GM19397 (cell line): Measurements from ENCODE around the gene BANP.
"Not testable (repeated sequence)": the region's sequence is repeated elsewhere in the genome, so short reads cannot be mapped to it uniquely, and the experiment has no call there.

ENCODE experiments used
- ATAC-seq: cut with Tn5 transposase; IDR thresholded peaks from one replicate; pipeline ENCODE4 v1.9.1; 2021; ENCODE audit warnings: mild to moderate bottlenecking, moderate library complexity; ENCODE audit not compliant: unreplicated experiment

Gene BANP

DNA sequence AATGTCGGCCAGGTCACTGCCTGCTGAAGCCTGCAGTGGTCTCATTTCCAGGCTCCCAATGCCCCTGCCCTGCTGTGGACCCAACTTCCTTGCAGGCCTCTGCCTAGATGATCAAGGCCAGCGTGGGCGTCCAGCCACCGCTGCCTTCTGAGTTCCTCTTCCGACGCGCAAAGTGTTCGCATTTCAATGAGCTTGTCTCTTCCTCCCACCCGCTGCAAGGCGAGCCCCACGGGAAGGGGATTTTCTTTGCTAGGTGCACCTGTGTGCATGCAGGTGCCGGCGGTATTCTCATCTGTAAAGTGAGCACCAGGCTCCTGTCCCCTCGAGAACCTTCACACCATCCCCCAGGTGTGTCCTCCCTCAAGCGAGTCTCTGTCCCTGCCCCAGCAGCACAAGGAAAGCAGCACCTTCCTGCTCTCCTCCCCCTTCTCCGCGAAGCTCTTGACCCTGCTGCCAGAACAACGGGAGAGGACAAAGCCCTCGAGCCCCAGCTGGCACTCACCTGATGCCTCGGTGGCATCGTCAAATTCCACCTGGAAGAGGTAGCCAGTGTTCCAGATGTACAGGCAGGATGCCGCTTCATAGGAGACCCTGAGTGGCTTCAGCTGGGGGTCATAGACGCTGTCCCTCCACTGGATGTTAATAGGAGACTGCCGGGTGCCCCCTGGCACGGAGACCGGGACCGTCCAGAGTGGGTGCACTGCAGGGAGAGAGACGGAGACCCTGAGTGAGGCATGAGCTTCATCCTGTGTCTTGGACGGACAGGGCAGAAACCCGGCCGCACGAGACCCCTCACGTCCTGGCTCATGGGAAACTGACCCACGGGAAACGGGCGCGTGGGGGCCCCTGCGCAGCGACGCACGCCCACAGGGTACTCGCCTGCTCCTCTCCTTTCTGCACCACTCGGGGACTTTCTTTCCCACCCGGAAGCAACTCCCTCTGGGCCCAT is 24.7 kb upstream of the BANP start:
- ATAC-seq, result no peak

DNA sequence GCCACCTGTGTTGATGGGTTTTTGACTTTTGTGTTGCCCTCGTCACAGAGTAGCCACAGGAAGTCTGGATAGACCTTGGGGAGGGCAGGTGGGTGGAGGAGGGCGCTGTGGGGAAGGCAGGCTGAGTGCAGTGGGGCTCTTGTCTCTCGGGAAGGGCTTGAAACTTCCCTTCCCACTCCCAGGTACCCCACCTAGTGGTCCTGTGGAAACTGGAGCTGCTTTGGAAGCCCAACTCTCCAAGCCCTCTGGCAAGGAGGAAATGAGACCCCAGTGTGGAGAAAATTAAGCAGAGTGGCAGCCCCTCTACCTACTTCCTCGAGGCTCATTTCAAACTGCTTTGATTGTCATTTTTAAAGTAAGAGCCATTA is 24.1 kb upstream of the BANP start:
- no peak for ATAC-seq

GRCh38 chr16:87929986-87930385 is 21.2 kb upstream of the BANP start:
- no peak for ATAC-seq

DNA sequence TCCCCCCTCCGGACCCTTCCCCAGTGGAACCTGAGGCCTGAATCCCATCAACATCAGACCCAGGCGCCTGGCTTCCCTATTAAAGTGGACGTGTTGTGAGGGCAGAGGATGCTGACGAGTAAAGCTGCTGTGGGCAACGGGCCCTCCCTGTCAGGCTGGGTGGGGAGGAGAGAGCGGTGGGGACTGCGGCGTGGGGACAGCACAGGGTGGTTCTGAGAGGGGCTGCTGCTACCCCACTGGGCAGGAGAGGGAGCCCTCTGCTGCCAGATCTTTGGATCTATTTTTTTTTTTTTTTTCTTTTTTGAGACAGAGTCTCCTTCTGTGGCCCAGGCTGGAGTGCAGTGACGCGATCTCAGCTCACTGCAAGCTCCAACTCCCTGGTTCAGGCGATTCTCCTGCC is 20.8 kb upstream of the BANP start:
- no peak for ATAC-seq

DNA sequence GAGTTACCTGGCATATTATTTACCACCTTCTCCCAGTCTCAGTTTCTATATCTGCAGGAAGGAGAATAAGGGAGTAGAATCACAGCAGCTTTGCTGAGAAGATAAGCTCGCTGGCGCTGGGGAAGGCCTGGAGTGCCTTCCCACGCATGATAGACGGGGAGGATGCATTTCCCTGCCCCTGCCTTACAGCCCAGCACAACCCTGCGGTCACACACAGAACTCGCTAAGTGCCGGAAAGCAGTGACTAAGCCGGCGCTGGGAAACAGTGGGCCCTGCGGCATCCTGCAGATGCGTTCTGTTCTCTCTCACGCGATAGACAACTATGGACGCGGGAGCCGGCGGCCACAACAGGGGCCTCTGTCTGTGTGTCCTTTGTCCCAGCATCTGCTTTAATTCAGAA is 19.7 kb upstream of the BANP start:
- no peak for ATAC-seq

DNA sequence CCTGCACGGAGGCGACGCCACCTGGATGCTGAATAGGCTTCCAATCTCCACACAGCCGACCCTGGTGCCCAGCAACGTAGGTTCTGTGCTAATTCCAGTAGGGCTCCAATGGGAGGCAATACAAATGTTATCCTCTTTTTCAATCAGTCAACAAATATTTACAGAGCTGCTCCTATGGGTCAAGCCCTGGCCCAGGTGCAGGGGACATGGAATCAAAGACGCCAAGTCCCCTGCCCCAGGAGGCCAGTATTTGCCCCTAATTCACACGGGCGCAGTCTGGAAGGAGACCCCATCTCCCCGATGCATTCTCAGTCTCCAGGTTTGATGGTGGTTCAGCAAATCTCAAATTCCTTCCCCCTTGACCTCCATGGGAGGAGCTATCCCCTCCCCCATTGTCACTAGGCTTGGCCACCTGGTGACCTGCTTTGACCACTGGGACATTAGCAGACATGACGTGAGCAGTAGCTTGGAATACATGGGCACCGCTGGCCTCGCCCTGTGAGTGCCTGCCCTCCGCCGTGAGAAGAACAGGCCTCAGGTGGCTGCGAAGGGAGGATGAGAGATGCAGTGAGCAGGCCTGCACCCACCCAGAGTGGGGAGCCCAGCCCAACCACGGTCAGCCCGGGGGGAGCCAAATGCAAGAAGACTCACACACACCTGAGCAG is 18.6 kb upstream of the BANP start:
- not testable (repeated sequence) for ATAC-seq

DNA sequence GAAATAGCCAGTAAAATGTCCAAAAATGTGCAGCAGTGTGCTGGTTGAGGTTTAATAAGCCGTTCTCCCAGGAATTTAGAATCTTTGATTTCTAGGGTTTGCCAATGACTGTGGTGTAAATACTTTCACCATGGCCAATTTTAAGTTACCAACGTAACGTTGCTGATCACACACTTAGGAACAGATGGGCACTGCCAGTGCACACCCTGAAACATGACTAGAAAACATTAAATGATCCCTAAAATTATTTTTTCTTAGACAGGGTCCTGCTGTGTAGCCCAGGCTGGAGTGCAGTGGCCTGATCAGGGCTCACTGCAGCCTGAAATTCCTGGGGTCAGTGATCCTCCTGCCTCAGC is 18.1 kb upstream of the BANP start:
- no peak for ATAC-seq

DNA sequence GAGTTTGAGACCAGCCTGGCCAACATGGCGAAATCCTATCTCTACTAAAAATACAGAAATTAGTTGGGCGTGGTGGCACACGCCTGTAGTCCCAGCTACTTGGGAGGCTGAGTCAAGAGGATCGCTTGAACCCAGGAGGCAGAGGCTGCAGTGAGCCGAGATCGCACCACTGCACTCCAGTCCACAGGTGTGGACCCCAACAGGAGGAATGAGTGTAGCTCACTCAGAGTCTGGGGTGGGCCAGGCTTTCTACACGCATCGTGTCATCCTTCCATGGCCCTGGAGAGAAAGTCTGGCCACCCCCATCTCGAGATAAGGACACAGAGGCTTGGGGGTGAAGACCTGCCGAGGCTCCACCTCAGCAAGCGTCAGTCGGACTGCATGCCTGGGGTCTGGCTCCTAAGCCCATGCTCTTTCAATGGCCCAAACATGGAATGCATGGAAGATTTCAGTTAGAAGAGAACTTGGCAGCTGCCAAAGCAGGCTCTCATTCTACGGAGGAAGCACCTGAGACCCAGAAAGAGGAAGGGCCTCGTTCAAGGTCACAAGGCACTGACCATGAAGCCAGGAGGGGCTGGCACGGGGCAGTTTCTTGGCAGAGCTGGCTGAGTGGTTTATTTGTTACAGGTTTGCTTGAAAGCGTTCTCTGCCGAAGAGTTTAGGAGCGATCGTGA is 16.3 kb upstream of the BANP start:
- ATAC-seq, result not testable (repeated sequence)

GRCh38 chr16:87936016-87936374 is 15.2 kb upstream of the BANP start:
- not testable (repeated sequence) for ATAC-seq

DNA sequence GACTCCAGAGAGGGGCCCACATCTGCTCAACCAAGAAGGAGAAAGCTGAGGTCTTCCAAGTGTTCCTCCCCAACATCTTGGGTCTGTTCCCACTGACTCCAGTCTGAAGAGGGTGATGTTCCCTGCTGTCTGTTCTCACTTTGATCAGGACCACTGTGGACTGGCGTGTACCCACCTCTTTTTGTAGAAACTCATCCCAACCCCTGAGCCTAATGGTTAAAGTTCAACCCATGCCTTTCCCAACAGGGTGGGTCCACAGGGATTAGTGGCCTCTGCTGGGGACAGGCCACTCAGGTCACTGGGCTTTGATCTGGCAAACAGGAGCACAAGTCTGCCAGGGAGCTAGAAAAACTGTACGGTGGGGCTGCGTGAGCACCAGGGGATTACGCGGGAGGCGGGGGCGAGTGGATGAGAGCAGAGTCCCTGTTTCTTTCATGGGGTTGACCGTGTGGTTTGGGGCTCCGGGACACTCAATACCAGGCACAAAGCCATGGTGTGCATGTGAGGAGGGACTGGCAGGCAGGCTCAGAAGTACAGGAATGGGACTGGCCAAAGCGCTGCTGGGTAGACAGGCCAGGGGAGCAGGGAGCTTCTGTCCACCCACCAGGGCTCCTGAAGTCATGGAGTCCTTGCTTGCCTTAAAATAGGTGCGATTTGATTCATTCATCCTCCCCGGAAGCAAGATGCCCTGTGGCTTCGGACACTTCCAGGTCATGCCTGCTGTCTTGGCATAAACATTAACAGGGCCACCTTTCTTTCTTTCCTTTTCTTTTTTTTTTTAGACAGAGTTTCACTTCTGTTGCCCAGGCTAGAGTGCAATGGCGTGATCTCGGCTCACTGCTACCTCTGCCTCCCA is 14.6 kb upstream of the BANP start, which contains the start of gene CA5A:
TSS of gene CA5A (minus strand) at position 155 of the 856 bp plus-strand sequence. CDS start at position 76, 79 bp downstream.
- ATAC-seq, result no peak

DNA sequence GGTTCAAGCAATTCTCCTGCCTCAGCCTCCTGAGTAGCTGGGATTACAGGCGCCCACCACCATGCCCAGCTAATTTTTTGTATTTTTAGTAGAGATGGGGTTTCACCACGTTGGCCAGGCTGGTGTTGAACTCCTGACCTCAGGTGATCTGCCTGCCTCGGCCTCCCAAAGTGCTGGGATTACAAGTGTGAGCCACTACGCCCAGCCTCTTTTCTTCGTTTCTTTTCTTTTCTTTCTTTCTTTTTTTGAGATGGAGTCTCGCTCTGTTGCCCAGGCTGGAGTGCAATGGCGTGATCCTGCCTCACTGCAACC is 14.0 kb upstream of the BANP start:
- ATAC-seq, result not testable (repeated sequence)

- ATAC-seq, result no peak
These were observed 12.8 kb upstream of the BANP start for GRCh38 chr16:87938412-87938949.

DNA sequence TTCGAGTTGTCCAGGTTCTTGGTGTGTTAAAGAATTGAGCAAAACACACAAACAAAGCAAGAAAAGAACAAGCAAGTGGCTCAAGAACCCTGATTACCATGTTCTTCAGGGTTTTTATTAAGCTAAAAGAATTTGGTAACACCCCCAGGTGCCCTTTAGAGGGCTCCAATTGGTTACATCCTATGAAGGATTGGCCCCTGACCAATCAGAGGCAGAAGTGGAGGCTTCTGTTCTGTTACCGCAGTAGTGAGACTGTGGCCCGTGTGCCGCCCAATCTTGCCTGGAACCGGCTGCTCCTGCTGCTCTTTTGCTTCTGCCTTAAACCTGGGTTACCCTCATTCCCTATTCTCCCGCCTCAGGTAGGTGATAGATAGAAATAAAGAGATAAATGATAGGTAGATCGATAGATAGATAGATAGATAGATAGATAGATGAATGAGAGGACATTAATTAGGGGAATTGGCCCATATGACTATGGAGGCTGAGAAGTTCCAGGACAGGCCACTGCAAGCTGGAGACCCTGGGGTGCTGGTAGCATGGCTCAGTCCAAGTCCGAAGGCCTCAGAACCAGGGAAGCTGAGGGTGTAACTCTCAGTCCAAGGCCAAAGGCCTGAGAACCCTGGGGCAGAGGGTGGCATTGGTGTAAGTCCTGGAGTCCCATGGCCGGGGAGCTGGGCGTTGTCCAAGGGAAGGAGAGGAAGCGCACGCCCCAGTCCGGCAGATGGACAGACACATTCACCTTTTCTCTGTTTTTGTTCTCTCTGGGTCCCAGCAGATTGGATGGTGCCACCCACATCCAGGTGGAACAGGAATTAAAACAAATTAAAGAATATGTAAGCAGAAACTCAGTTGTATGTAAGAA is 11.4 kb upstream of the BANP start:
- no peak for ATAC-seq

DNA sequence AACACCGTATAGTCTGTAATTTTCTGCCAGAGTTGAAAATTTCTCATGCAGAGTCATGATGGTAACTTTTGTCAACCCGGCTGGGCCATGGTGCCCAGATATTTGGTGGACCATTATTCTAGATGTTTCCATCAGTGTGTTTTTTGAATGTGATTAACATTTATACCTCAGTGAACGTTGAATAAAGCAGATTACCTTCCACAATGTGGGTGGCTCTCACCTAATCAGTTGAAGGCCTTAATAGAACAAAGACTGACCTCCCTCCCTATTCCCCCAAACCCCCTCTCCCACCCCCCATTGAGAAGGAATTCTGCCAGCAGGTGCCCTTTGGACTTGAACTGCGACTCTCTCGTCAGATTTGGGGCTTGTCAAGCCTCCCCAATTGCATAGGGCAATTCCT is 8.6 kb upstream of the BANP start:
- ATAC-seq, result no peak

GRCh38 chr16:87945351-87946042 is 5.7 kb upstream of the BANP start:
- no peak for ATAC-seq

DNA sequence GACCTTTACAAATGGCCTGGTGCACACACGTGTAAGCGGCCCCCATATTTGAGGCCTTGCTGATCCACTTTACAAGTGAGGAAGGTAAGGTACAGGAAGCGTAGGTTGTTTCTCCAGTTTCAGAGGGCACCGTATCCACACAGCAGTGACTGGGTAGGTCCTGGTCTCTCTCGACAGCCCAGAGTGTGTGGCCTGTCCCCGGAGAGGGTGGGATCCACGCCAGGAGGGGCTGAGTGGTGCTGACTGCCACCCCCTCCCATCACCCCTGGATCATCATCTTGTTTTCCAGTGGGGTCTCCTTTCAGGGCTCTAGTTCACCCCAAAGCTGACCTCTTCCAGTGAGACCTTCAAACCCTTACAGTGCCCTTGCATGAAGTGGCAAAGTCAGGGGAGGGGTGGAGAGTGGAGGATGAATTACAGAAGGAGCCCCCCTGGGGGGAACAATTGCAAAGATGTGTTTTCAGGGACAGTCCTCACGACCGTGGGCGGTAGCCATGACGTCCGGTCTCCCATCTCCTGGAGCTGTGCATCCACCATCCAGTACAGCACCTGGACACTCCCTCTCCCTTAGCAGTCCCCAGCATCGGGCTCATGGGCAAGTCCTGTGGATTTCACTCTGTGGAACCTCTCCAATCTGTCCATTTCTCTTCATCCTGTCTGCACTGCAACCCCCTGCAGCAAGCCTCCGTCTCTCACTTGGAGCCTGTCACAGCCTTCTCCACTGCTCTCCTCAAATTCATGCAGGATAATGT is 4.5 kb upstream of the BANP start:
- no peak for ATAC-seq

DNA sequence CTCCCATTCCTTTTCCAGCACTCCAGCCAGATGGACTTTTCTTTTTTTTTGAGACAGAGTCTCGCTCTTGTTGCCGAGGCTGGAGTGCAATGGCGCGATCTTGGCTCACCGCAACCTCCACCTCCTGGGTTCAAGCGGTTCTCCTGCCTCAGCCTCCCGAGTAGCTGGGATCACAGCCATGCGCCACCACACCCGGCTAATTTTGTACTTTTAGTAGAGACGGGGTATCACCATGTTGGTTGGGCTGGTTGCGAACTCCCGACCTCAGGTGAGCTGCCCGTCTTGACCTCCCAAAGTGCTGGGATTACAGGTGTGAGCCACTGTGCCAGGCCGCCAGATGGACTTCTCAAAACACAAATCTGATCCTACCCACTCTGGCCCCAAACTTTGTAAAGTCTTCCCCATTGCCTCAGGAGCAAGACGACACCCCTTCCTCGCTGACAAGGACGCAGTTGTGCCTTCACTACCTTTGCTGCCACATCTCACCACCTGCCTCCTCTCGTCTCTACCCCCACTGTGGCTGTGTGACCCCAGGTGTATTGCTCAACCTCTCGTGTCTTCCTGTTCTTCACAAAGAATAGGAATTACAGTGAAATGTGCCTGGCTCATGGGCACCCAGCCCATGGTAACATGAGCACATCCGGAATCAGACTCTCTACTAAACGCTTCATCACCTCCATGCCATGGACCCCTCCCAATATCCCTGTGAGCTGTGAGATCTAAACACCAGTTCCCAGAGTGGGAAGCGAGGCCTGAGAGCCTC is 3.7 kb upstream of the BANP start:
- no peak for ATAC-seq

DNA sequence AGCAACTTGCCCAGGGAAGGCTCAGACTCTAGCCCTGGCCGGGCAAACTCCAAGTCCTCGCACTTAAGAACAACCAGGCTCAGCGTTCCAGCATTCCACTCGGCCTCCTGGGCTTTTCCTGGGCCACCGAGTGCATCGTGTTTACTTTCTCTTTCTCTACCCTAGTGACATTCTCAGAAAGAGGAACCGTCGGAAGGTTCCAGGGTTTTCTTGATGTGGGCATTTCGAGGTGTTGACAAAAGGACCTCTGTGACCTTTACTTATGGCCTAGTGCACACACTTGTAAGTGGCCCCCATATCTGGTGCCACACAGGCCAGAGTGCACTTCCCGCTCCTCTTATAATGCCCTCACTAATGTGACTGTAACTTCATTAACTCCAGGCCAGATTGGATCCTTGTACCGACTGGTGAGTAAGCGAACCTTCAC is 3.1 kb upstream of the BANP start:
- no peak for ATAC-seq
